ENCODE data around the gene LIN28B.

DNA sequence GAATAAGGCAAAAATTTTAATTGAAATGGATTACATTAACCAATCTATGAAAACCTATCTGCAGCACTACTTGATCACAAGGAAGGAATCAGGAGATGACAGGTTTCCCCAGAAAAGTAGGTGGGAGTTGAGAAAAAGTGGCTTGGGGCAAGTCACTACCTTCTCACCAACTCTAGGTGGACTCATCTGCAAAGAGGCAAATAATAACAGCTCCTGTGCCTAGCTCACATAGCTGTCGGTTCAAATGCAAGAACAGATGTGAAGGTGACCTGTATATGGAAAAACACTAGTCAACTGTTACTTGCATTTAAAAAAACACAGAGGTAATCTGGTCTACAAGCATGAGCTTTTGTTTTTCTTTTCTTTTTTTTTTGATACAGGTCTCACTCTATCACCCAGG lies 155.7 kb downstream of the LIN28B start:
- TF ChIP-seq, protein P1, sequence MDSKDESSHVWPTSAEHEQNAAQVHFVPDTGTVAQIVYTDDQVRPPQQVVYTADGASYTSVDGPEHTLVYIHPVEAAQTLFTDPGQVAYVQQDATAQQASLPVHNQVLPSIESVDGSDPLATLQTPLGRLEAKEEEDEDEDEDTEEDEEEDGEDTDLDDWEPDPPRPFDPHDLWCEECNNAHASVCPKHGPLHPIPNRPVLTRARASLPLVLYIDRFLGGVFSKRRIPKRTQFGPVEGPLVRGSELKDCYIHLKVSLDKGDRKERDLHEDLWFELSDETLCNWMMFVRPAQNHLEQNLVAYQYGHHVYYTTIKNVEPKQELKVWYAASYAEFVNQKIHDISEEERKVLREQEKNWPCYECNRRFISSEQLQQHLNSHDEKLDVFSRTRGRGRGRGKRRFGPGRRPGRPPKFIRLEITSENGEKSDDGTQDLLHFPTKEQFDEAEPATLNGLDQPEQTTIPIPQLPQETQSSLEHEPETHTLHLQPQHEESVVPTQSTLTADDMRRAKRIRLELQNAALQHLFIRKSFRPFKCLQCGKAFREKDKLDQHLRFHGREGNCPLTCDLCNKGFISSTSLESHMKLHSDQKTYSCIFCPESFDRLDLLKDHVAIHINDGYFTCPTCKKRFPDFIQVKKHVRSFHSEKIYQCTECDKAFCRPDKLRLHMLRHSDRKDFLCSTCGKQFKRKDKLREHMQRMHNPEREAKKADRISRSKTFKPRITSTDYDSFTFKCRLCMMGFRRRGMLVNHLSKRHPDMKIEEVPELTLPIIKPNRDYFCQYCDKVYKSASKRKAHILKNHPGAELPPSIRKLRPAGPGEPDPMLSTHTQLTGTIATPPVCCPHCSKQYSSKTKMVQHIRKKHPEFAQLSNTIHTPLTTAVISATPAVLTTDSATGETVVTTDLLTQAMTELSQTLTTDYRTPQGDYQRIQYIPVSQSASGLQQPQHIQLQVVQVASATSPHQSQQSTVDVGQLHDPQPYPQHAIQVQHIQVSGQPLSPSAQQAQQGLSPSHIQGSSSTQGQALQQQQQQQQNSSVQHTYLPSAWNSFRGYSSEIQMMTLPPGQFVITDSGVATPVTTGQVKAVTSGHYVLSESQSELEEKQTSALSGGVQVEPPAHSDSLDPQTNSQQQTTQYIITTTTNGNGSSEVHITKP (tag by site-specific recombination; IDR thresholded peaks at IDR 0.05): no peak
- TF ChIP-seq ZBTB48 (tag by site-specific recombination; IDR thresholded peaks at IDR 0.05) (no peak), CTCF (tag by site-specific recombination; IDR thresholded peaks at IDR 0.05) (no peak), ZNF639 (tag by site-specific recombination; IDR thresholded peaks at IDR 0.05) (no peak), ZNF148 (tag by site-specific recombination; IDR thresholded peaks at IDR 0.05; ENCODE audit: borderline replicate concordance) (no peak), ZNF830 (tag by site-specific recombination; IDR thresholded peaks at IDR 0.05; ENCODE audit: low read depth) (no peak), TCF7L2 (IDR thresholded peaks at IDR 0.05; ENCODE audit: borderline replicate concordance, low read depth, low read length) (no peak)
- TF ChIP-seq, protein P2, sequence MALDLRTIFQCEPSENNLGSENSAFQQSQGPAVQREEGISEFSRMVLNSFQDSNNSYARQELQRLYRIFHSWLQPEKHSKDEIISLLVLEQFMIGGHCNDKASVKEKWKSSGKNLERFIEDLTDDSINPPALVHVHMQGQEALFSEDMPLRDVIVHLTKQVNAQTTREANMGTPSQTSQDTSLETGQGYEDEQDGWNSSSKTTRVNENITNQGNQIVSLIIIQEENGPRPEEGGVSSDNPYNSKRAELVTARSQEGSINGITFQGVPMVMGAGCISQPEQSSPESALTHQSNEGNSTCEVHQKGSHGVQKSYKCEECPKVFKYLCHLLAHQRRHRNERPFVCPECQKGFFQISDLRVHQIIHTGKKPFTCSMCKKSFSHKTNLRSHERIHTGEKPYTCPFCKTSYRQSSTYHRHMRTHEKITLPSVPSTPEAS (tag by site-specific recombination; IDR thresholded peaks at IDR 0.05): no peak

All from HEK293 (cell line).